Mesendoderm (in vitro differentiated cells): ENCODE measurements around the gene SLC2A4.

Source experiments
- DNase-seq: peaks from one replicate; pipeline ENCODE4 v3.0.0; 2013
- H2AK5ac ChIP-seq: 2 replicates; pipeline ENCODE4 v1.6.1; 2013; ENCODE audit warnings: low read length, inconsistent platforms
- H2BK120ac ChIP-seq: 2 replicates; pipeline ENCODE4 v1.6.1; 2013; ENCODE audit warnings: low read depth, mild to moderate bottlenecking, low read length, moderate library complexity, mixed read lengths
- H2BK15ac ChIP-seq: replicated peaks from 2 replicates; pipeline ENCODE4 v1.6.1; 2013; ENCODE audit warnings: low read depth, mild to moderate bottlenecking, moderate library complexity
- H2BK5ac ChIP-seq: 2 replicates; pipeline ENCODE4 v1.6.1; 2013; ENCODE audit warnings: low read length, inconsistent platforms
- H3K18ac ChIP-seq: 2 replicates; pipeline ENCODE4 v1.6.1; 2013; ENCODE audit warnings: mild to moderate bottlenecking, low read length, mixed read lengths
- H3K23ac ChIP-seq: one replicate; pipeline ENCODE4 v1.6.1; 2013; ENCODE audit warnings: low read length
- H3K27ac ChIP-seq: 2 replicates; pipeline ENCODE4 v1.5.1; 2013; ENCODE audit warnings: low read depth, mild to moderate bottlenecking, inconsistent platforms, low read length, moderate library complexity
- H3K27me3 ChIP-seq: 2 replicates; pipeline ENCODE4 v1.6.1; 2013; ENCODE audit warnings: low read length, control low read depth, mild to moderate bottlenecking, inconsistent platforms; ENCODE audit not compliant: insufficient read depth, poor library complexity
- H3K36me3 ChIP-seq: 2 replicates; pipeline ENCODE4 v1.6.1; 2013; ENCODE audit warnings: low read length, inconsistent platforms; ENCODE audit not compliant: control insufficient read depth, insufficient read depth
- H3K4ac ChIP-seq: one replicate; pipeline ENCODE4 v1.6.1; 2013; ENCODE audit warnings: low read depth, mild to moderate bottlenecking, low read length, moderate library complexity
- H3K4me1 ChIP-seq: 2 replicates; pipeline ENCODE4 v1.6.1; 2013; ENCODE audit warnings: low read depth, low read length, inconsistent platforms; ENCODE audit not compliant: control insufficient read depth
- H3K4me2 ChIP-seq: 2 replicates; pipeline ENCODE4 v1.6.1; 2013; ENCODE audit warnings: low read length
- H3K4me3 ChIP-seq: 2 replicates; pipeline ENCODE4 v1.5.1; 2013; ENCODE audit warnings: mild to moderate bottlenecking, low read length
- H3K56ac ChIP-seq: one replicate; pipeline ENCODE4 v1.6.1; 2013; ENCODE audit warnings: low read length
- H3K79me1 ChIP-seq: 2 replicates; pipeline ENCODE4 v1.6.1; 2013; ENCODE audit warnings: low read length, inconsistent platforms
- H3K79me2 ChIP-seq: 2 replicates; pipeline ENCODE4 v1.6.1; 2013; ENCODE audit warnings: mild to moderate bottlenecking, low read length; ENCODE audit not compliant: control insufficient read depth, insufficient read depth
- H3K9ac ChIP-seq: 2 replicates; pipeline ENCODE4 v1.6.1; 2013; ENCODE audit warnings: low read length, inconsistent platforms
- H4K5ac ChIP-seq: one replicate; pipeline ENCODE4 v1.6.1; 2013; ENCODE audit warnings: low read length
- H4K8ac ChIP-seq: one replicate; pipeline ENCODE4 v1.6.1; 2013; ENCODE audit warnings: low read depth, mild to moderate bottlenecking, control low read depth, low read length, moderate library complexity
- WGBS: extraction: QIAGEN DNeasy Blood & Tissue Kit; methylation state at CpG from one replicate; pipeline ENCODE4 v1.1.7; 2013; ENCODE audit warnings: low lambda C conversion rate, missing lambda C conversion rate; ENCODE audit not compliant: insufficient coverage; ENCODE audit errors: extremely low coverage; 5-methylcytosine and 5-hydroxymethylcytosine counted together

Gene SLC2A4

GRCh38 chr17:7327056-7327455, 45.5 kb downstream of the SLC2A4 start:
- H2BK15ac ChIP-seq = no peak overlapping the region
- no peak overlapping the region for H4K8ac ChIP-seq
- no peak overlapping the region for H3K4me2 ChIP-seq
- H3K23ac ChIP-seq = no peak overlapping the region
- no peak overlapping the region for H3K4ac ChIP-seq
- H3K79me2 ChIP-seq = peaks cover 13% of the 10 kb centered on the region
- no peak overlapping the region for H3K9ac ChIP-seq
- no peak for DNase-seq
- H3K56ac ChIP-seq = peak overlapping the region; percentile 15
- H3K18ac ChIP-seq = no peak overlapping the region
- no peak overlapping the region for H2AK5ac ChIP-seq
- H3K79me1 ChIP-seq = peaks cover 11% of the 10 kb centered on the region
- no peak overlapping the region for H3K4me3 ChIP-seq
- H3K36me3 ChIP-seq = peaks cover 13% of the 10 kb centered on the region
- H3K27ac ChIP-seq = no peak overlapping the region
- H3K4me1 ChIP-seq = no peaks in the 10 kb centered on the region
- H2BK5ac ChIP-seq = no peak overlapping the region
- no CpG with 5 or more reads among the region's 7 CpGs for WGBS
- no peak overlapping the region for H2BK120ac ChIP-seq
- no peaks in the 10 kb centered on the region for H3K27me3 ChIP-seq
- no peak overlapping the region for H4K5ac ChIP-seq

- Histone ChIP-seq H3K27me3 (no peaks in the 10 kb centered on the region), H3K4me1 (no peaks in the 10 kb centered on the region), H3K79me2 (peaks cover 13% of the 10 kb centered on the region), H3K27ac (no peak overlapping the region), H2BK120ac (no peak overlapping the region), H4K5ac (no peak overlapping the region), H3K4ac (no peak overlapping the region), H3K36me3 (peaks cover 12% of the 10 kb centered on the region), H3K56ac (peak overlapping the region; percentile 42), H2AK5ac (no peak overlapping the region), H3K79me1 (peaks cover 11% of the 10 kb centered on the region), H4K8ac (no peak overlapping the region), H3K4me3 (no peak overlapping the region), H3K9ac (no peak overlapping the region), H3K18ac (no peak overlapping the region), H2BK15ac (no peak overlapping the region), H3K23ac (no peak overlapping the region), H2BK5ac (no peak overlapping the region), H3K4me2 (no peak overlapping the region)
- DNase-seq = no peak
- no CpG with 5 or more reads among the region's 17 CpGs for WGBS
These were observed 46.0 kb downstream of the SLC2A4 start for GRCh38 chr17:7327501-7327900.

DNA sequence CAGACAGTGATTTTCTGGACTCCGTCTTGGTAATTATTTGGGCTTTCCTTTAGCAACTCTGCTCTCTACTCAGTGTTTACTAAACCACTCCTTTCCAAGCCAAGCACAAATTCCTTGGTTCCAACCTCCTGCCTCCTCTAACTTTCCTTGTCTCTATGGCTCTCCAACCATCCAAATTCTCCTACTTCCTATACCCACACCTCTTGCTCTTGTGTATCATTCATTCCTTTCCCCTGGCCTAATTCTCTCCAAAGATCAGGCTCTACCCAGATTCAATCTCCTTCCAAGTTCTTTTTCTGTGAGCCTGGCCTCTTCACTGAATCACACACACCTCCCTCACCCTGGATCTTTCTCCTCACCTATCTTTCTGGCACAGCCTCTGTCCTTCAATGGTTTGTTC, 46.5 kb downstream of the SLC2A4 start:
- Histone ChIP-seq H3K4me1 (no peaks in the 10 kb centered on the region), H4K5ac (no peak overlapping the region), H3K36me3 (peaks cover 7% of the 10 kb centered on the region), H3K27ac (no peak overlapping the region), H3K79me1 (peaks cover 11% of the 10 kb centered on the region), H3K27me3 (no peaks in the 10 kb centered on the region), H3K18ac (no peak overlapping the region), H3K4ac (no peak overlapping the region), H3K9ac (peak overlapping the region; percentile 26), H4K8ac (no peak overlapping the region), H2BK15ac (no peak overlapping the region), H3K4me2 (no peak overlapping the region), H3K79me2 (peaks cover 13% of the 10 kb centered on the region), H3K4me3 (no peak overlapping the region), H2AK5ac (no peak overlapping the region), H3K23ac (no peak overlapping the region), H2BK120ac (no peak overlapping the region), H2BK5ac (no peak overlapping the region), H3K56ac (peak overlapping the region; percentile 62)
- no peak for DNase-seq
- WGBS = no CpG with 5 or more reads among the region's 1 CpG

DNA sequence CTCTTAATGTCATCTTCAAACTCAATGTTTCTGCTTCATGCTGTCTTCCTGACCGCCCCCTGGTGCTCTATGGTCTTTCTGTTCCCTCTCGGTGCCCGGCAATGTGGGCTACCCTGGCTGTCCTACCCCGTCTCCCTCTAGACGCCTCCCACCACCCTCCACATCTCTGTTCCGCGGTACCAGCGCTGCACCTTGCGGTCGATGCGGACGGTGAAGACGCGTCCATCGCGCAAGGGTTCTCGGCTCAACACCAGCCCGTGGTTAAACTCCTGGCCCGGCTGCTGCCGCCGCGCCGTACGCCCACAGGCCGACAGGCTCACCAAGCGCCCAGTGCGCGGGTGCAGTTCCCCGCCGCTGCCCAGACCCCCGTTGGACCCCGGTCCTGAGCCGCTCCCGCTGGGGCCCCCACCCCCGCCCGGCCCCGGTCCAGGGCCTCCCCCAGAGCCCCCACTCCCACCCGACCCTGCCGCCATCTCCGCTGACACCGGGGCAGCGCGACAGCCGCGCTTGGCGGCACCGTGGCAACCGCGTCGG, 47.4 kb downstream of the SLC2A4 start, which contains the start of gene NEURL4:
NEURL4 (minus strand) TSS at position 496 of the 534 bp plus-strand sequence; CDS start at position 473, 23 bp downstream.
- peak within 1 kb of the TSS; percentile 100 for H3K9ac ChIP-seq
- H3K79me2 ChIP-seq = peaks cover 13% of the 10 kb centered on the region
- no peak within 1 kb of the TSS for H4K5ac ChIP-seq
- DNase-seq = peak; percentile 28
- peak within 1 kb of the TSS; percentile 71 for H2BK5ac ChIP-seq
- no peaks in the 10 kb centered on the region for H3K27me3 ChIP-seq
- H3K4me2 ChIP-seq = peak within 1 kb of the TSS; percentile 100
- peak within 1 kb of the TSS; percentile 100 for H3K56ac ChIP-seq
- H2BK15ac ChIP-seq = no peak within 1 kb of the TSS
- H3K4me3 ChIP-seq = peak within 1 kb of the TSS; percentile 99
- peak within 1 kb of the TSS; percentile 71 for H3K4ac ChIP-seq
- H2BK120ac ChIP-seq = no peak within 1 kb of the TSS
- no CpG with 5 or more reads among the region's 50 CpGs for WGBS
- no peak within 1 kb of the TSS for H3K23ac ChIP-seq
- H3K36me3 ChIP-seq = peaks cover 6% of the 10 kb centered on the region
- H3K79me1 ChIP-seq = peaks cover 11% of the 10 kb centered on the region
- H3K18ac ChIP-seq = no peak within 1 kb of the TSS
- peak within 1 kb of the TSS; percentile 74 for H2AK5ac ChIP-seq
- H3K4me1 ChIP-seq = no peaks in the 10 kb centered on the region
- no peak within 1 kb of the TSS for H4K8ac ChIP-seq
- peak within 1 kb of the TSS; percentile 78 for H3K27ac ChIP-seq

- peak overlapping the region; percentile 91 for H3K9ac ChIP-seq
- H3K27ac ChIP-seq = peak overlapping the region; percentile 78
- no peak overlapping the region for H3K23ac ChIP-seq
- H3K4ac ChIP-seq = no peak overlapping the region
- H4K8ac ChIP-seq = no peak overlapping the region
- H3K79me2 ChIP-seq = peaks cover 13% of the 10 kb centered on the region
- peak overlapping the region; percentile 74 for H3K4me3 ChIP-seq
- H2AK5ac ChIP-seq = no peak overlapping the region
- peak overlapping the region; percentile 94 for H3K56ac ChIP-seq
- H4K5ac ChIP-seq = no peak overlapping the region
- H3K4me1 ChIP-seq = no peaks in the 10 kb centered on the region
- peaks cover 11% of the 10 kb centered on the region for H3K79me1 ChIP-seq
- H2BK5ac ChIP-seq = peak overlapping the region; percentile 71
- peak; percentile 100 for DNase-seq
- no peak overlapping the region for H2BK120ac ChIP-seq
- H2BK15ac ChIP-seq = no peak overlapping the region
- H3K4me2 ChIP-seq = peak overlapping the region; percentile 100
- H3K36me3 ChIP-seq = peaks cover 6% of the 10 kb centered on the region
- WGBS = no CpG with 5 or more reads among the region's 43 CpGs
- no peak overlapping the region for H3K18ac ChIP-seq
- H3K27me3 ChIP-seq = no peaks in the 10 kb centered on the region
These were observed 48.0 kb downstream of the SLC2A4 start for GRCh38 chr17:7329374-7329996.
